ENCODE measurements around the gene LGALS7.

- TF ChIP-seq CTCF (IDR thresholded peaks at IDR 0.05; ENCODE audit: low read length): no peak
- no peak for TF ChIP-seq EZH2 (IDR thresholded peaks at IDR 0.05; ENCODE audit: borderline replicate concordance, low read length)
Measured at GRCh38 chr19:38737281-38737865, 35.9 kb downstream of the LGALS7 start.

Measured in OCI-LY1 (cell line).